ENCODE measurements around the gene EFEMP2.

Gene EFEMP2

GRCh38 chr11:65906602-65907001 is 34.0 kb upstream of the EFEMP2 start:
- Histone ChIP-seq H3K27me3 (ENCODE audit: insufficient read depth, low read depth) (no peaks in the 10 kb centered on the region), H3K4me2 (no peak overlapping the region), H2AFZ (ENCODE audit: low read depth) (no peak overlapping the region), H3K27ac (no peak overlapping the region), H4K20me1 (ENCODE audit: insufficient read depth) (no peaks in the 10 kb centered on the region), H3K9ac (no peak overlapping the region), H3K4me1 (ENCODE audit: low read depth, poor library complexity, severe bottlenecking) (peaks cover 45% of the 10 kb centered on the region), H3K36me3 (ENCODE audit: insufficient read depth) (no peaks in the 10 kb centered on the region), H3K4me3 (IDR thresholded peaks at IDR 0.05; ENCODE audit: insufficient read depth, low read depth, low read length) (no peak overlapping the region), H3K79me2 (ENCODE audit: insufficient read depth, low read depth) (no peaks in the 10 kb centered on the region)
- no peak for TF ChIP-seq CTCF (conservative IDR thresholded peaks at IDR 0.05; ENCODE audit: low read depth, low read length)

GRCh38 chr11:65903715-65904114 is 31.1 kb upstream of the EFEMP2 start:
- Histone ChIP-seq H3K36me3 (ENCODE audit: insufficient read depth) (no peaks in the 10 kb centered on the region), H2AFZ (ENCODE audit: low read depth) (peak overlapping the region; percentile 68; the same call in 1 of the 2 replicates), H4K20me1 (ENCODE audit: insufficient read depth) (no peaks in the 10 kb centered on the region), H3K79me2 (ENCODE audit: insufficient read depth, low read depth) (no peaks in the 10 kb centered on the region), H3K27me3 (ENCODE audit: insufficient read depth, low read depth) (no peaks in the 10 kb centered on the region), H3K4me1 (ENCODE audit: low read depth, poor library complexity, severe bottlenecking) (peaks cover 42% of the 10 kb centered on the region), H3K4me2 (peak overlapping the region; percentile 93; the same call in 1 of the 2 replicates), H3K4me3 (IDR thresholded peaks at IDR 0.05; ENCODE audit: insufficient read depth, low read depth, low read length) (no peak overlapping the region), H3K27ac (peak overlapping the region; percentile 81; the same call in 1 of the 2 replicates), H3K9ac (no peak overlapping the region)
- TF ChIP-seq CTCF (conservative IDR thresholded peaks at IDR 0.05; ENCODE audit: low read depth, low read length), result no peak

- H3K4me2 ChIP-seq, result peak overlapping the region; percentile 93; the same call in 1 of the 2 replicates
- H3K4me3 ChIP-seq (IDR thresholded peaks at IDR 0.05; ENCODE audit: insufficient read depth, low read depth, low read length), result no peak overlapping the region
- no peaks in the 10 kb centered on the region for H3K36me3 ChIP-seq (ENCODE audit: insufficient read depth)
- H3K4me1 ChIP-seq (ENCODE audit: low read depth, poor library complexity, severe bottlenecking), result peaks cover 40% of the 10 kb centered on the region
- no peak for TF ChIP-seq CTCF (conservative IDR thresholded peaks at IDR 0.05; ENCODE audit: low read depth, low read length)
- H3K27ac ChIP-seq, result peak overlapping the region; percentile 81
- peak overlapping the region; percentile 68 for H2AFZ ChIP-seq (ENCODE audit: low read depth)
- H3K79me2 ChIP-seq (ENCODE audit: insufficient read depth, low read depth), result no peaks in the 10 kb centered on the region
- H3K27me3 ChIP-seq (ENCODE audit: insufficient read depth, low read depth), result no peaks in the 10 kb centered on the region
- H3K9ac ChIP-seq, result peak overlapping the region; percentile 36; the same call in 1 of the 2 replicates
- no peaks in the 10 kb centered on the region for H4K20me1 ChIP-seq (ENCODE audit: insufficient read depth)
These were observed 30.5 kb upstream of the EFEMP2 start for GRCh38 chr11:65903068-65903481.

GRCh38 chr11:65900899-65901180 is 28.2 kb upstream of the EFEMP2 start:
- Histone ChIP-seq H3K4me3 (IDR thresholded peaks at IDR 0.05; ENCODE audit: insufficient read depth, low read depth, low read length) (no peak overlapping the region), H2AFZ (ENCODE audit: low read depth) (peak overlapping the region; percentile 61; the same call in 1 of the 2 replicates), H3K79me2 (ENCODE audit: insufficient read depth, low read depth) (no peaks in the 10 kb centered on the region), H3K4me1 (ENCODE audit: low read depth, poor library complexity, severe bottlenecking) (peaks cover 40% of the 10 kb centered on the region), H3K4me2 (peak overlapping the region; percentile 93), H3K27ac (peak overlapping the region; percentile 81; the same call in 1 of the 2 replicates), H3K27me3 (ENCODE audit: insufficient read depth, low read depth) (no peaks in the 10 kb centered on the region), H4K20me1 (ENCODE audit: insufficient read depth) (no peaks in the 10 kb centered on the region), H3K36me3 (ENCODE audit: insufficient read depth) (no peaks in the 10 kb centered on the region), H3K9ac (no peak overlapping the region)
- TF ChIP-seq CTCF (conservative IDR thresholded peaks at IDR 0.05; ENCODE audit: low read depth, low read length), result no peak
